Measurements from ENCODE around the gene OPCML. TPM values are rescaled to one million over a fixed set of nuclear protein-coding genes. Genes with fewer than 3 reads are reported as not detected.

OPCML gene
- total RNA-seq, 1 experiment from 2014 or later, result not detected

DNA sequence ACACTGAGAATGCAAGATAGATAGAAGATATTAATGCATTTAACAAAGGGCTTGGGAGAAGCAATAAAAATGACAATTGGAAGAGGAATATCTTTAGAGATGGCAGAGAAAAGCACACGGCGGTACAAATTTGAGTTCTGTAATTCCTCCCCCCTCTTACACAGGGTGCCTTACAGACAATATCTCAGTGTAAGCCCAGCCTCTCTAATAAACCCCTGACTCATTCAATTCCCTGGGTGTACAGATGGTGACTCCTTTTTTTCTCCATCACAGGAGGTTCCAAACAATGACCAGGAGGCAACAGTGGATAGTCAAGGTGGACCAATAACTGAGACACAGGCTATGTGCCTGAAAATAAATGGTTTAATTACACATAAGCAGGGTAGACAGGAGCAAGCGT, 598.6 kb downstream of the OPCML start:
- Mint-ChIP-seq H3K27ac (ENCODE audit: unreplicated experiment) (no peak overlapping the region), H3K4me3 (ENCODE audit: unreplicated experiment) (no peak overlapping the region), H3K36me3 (ENCODE audit: insufficient read depth, unreplicated experiment) (no peaks in the 10 kb centered on the region), H3K9me3 (ENCODE audit: unreplicated experiment) (no peaks in the 10 kb centered on the region), H3K27me3 (ENCODE audit: insufficient read depth, unreplicated experiment) (no peaks in the 10 kb centered on the region), H3K4me1 (ENCODE audit: low read depth, unreplicated experiment) (no peaks in the 10 kb centered on the region)
- Histone ChIP-seq H3K4me1 (no peaks in the 10 kb centered on the region), H3K27me3 (replicated peaks; ENCODE audit: control insufficient read depth, insufficient read depth, low read length) (no peaks in the 10 kb centered on the region), H3K4me3 (ENCODE audit: low read depth, low read length) (no peak overlapping the region), H3K9me3 (no peaks in the 10 kb centered on the region; the same call in 1 of the 2 replicates), H3K36me3 (ENCODE audit: control insufficient read depth, insufficient read depth, low read length) (no peaks in the 10 kb centered on the region)
- no peak for DNase-seq
- no TSS peak for BruUV-seq (replicated peaks)
- no peak for TF ChIP-seq CTCF (IDR thresholded peaks at IDR 0.05; ENCODE audit: insufficient read depth in 1 of 2, low read depth in 1 of 2, low read length in 1 of 2, severe bottlenecking in 1 of 2, unreplicated experiment in 1 of 2)
- CTCF ChIA-PET, result no interaction called here
- POLR2A ChIA-PET, result no interaction called here
- intact Hi-C loops (cut with micrococcal nuclease; ENCODE audit: unreplicated experiment), result no loop called here

DNA sequence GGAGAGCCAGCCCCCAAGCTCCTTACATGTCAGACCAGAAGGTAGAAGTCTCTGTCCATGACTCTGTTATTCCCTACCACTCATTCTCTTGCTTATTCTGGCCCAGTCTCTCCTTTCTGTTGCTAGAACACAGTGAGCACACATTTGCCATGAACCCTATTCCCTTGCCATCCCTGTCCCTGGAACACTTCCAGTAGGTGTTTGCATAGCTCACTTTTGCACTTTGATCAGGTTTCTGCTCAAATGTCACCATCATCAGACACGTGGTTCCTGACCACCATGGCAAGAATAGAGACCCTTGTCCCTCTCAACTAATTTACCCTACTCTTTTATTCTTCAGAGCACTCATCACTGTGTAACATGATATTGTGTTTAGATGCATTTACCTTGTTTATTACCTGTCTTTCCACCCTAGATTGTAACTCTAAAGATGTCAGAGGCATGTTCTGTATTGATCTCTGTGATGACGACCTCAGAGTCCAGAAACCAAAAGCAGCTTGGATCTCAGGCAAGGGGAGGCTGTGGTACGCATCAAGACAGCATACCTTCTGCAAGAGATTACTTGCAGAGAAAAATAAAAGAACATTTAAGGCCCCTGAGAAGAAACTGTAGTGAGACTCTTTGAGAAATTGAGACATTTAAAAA, 606.4 kb downstream of the OPCML start:
- Histone ChIP-seq H3K9me3 (no peaks in the 10 kb centered on the region), H3K4me3 (ENCODE audit: low read depth, low read length) (no peak overlapping the region), H3K36me3 (ENCODE audit: control insufficient read depth, insufficient read depth, low read length) (no peaks in the 10 kb centered on the region), H3K4me1 (no peaks in the 10 kb centered on the region), H3K27me3 (replicated peaks; ENCODE audit: control insufficient read depth, insufficient read depth, low read length) (no peaks in the 10 kb centered on the region)
- no peak for DNase-seq
- Mint-ChIP-seq H3K9me3 (ENCODE audit: unreplicated experiment) (no peaks in the 10 kb centered on the region), H3K4me3 (ENCODE audit: unreplicated experiment) (no peak overlapping the region), H3K27me3 (ENCODE audit: insufficient read depth, unreplicated experiment) (peaks cover 6% of the 10 kb centered on the region), H3K36me3 (ENCODE audit: insufficient read depth, unreplicated experiment) (no peaks in the 10 kb centered on the region), H3K4me1 (ENCODE audit: low read depth, unreplicated experiment) (no peaks in the 10 kb centered on the region), H3K27ac (ENCODE audit: unreplicated experiment) (no peak overlapping the region)
- ChIA-PET CTCF (no interaction called here), POLR2A (no interaction called here)
- intact Hi-C loops (cut with micrococcal nuclease; ENCODE audit: unreplicated experiment), result no loop called here
- no peak for TF ChIP-seq CTCF (IDR thresholded peaks at IDR 0.05; ENCODE audit: insufficient read depth in 1 of 2, low read depth in 1 of 2, low read length in 1 of 2, severe bottlenecking in 1 of 2, unreplicated experiment in 1 of 2)
- no TSS peak for BruUV-seq (replicated peaks)

- Mint-ChIP-seq H3K9me3 (ENCODE audit: unreplicated experiment) (no peaks in the 10 kb centered on the region), H3K27me3 (ENCODE audit: insufficient read depth, unreplicated experiment) (peaks cover 8% of the 10 kb centered on the region), H3K36me3 (ENCODE audit: insufficient read depth, unreplicated experiment) (no peaks in the 10 kb centered on the region), H3K27ac (ENCODE audit: unreplicated experiment) (no peak overlapping the region), H3K4me3 (ENCODE audit: unreplicated experiment) (no peak overlapping the region), H3K4me1 (ENCODE audit: low read depth, unreplicated experiment) (no peaks in the 10 kb centered on the region)
- intact Hi-C loops (cut with micrococcal nuclease; ENCODE audit: unreplicated experiment), result no loop called here
- Histone ChIP-seq H3K4me3 (ENCODE audit: low read depth, low read length) (no peak overlapping the region), H3K36me3 (ENCODE audit: control insufficient read depth, insufficient read depth, low read length) (no peaks in the 10 kb centered on the region), H3K27me3 (replicated peaks; ENCODE audit: control insufficient read depth, insufficient read depth, low read length) (no peaks in the 10 kb centered on the region), H3K9me3 (no peaks in the 10 kb centered on the region), H3K4me1 (no peaks in the 10 kb centered on the region)
- BruUV-seq (replicated peaks), result no TSS peak
- no peak for DNase-seq
- no peak for TF ChIP-seq CTCF (IDR thresholded peaks at IDR 0.05; ENCODE audit: insufficient read depth in 1 of 2, low read depth in 1 of 2, low read length in 1 of 2, severe bottlenecking in 1 of 2, unreplicated experiment in 1 of 2)
- POLR2A ChIA-PET, result no interaction called here
- CTCF ChIA-PET, result no interaction called here
Observed at GRCh38 chr11:132921597-132921996, 610.7 kb downstream of the OPCML start.
